NK-92 treated with Interleukin-12 subunit alpha and Interleukin-12 subunit beta, amount 100 ng/mL, for 24 hours (cell line): Measurements from ENCODE around the gene UCMA.

ENCODE experiments used
- DNase-seq: peaks from one replicate; lab custom pipeline; 2025; lab: John Stamatoyannopoulos, UW

UCMA gene

GRCh38 chr10:13233358-13233757, 816 bp downstream of the UCMA start:
- no peak for DNase-seq

GRCh38 chr10:13231808-13232207, 2.4 kb downstream of the UCMA start:
- no peak for DNase-seq

DNA sequence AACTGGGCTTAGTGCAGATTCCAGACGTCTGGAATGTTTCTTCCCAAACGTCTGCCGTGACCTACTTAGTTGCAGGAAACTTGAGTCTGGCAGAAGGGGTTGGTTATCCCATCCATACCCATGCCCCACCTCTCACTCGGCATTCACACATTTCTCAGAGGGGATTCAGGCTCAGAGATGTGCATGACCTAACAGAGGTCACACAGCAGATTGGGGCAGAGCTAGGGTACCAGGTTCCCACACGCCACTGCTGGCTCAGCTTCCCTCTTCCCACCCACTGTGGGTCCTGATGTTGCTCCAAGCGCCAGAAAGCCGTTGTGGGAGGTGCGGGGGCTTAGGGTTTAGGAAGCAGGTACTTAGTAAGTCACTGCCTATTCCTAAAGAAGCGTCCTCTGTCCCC, 3.0 kb downstream of the UCMA start:
- no peak for DNase-seq

DNA sequence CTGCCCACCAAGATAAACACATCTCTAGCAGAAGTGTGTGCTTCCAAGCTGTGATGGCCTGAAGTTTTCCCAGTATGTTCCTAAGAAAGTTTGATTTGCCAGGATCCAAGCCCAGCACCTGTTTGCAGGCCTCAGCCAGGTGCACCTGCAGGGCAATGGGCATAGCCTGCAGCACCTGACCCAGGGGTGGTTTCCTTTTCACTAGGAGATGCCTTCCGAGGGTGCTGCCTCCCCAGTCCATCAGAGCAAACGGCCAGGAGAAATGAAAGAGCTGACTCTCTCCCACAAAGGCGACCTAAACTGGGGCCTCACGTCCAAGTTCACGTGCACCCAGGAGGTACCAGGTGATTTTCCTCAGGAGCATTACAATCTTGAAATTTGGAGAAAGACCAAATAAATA, 7.1 kb downstream of the UCMA start:
- no peak for DNase-seq

DNA sequence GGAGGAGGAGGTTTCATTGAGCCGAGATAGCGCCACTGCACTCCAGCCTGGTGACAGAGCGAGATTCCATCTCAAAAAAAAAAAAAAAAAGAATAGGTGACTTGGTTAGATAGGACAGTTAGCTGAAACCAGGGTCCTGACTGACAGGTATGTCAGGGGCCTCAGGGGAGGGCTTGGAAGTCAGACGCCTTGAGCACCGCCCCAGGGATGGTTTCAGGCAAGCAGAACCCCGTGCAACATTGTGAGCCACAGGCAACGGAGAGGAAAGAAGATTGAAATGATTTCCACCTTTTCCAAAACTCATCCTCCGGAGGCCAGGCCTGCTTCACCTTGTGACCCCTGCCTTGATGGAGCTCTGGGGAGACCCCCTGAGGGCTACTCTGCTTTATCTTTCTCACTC, 8.6 kb downstream of the UCMA start:
- no peak for DNase-seq

GRCh38 chr10:13224210-13224995, 9.8 kb downstream of the UCMA start:
- DNase-seq: no peak

DNA sequence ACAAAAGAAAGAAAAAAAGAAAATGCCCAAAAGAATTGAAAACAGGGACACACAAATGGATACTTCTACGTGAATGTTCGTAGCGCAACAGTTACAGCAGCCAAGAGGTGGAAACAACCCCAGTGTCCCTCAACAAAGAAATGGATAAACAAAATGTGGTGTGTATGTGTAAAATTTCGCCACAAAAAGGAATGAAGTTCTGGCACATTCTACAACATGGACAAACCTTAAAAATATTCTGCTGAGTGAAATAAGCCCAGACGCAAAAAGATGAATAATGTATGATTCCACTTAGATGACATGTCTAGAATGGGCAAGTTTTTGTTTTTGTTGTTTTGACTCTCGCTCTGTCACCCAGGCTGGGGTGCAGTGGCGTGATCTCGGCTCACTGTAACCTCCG, 10.9 kb downstream of the UCMA start:
- no peak for DNase-seq

GRCh38 chr10:13222566-13222965, 11.6 kb downstream of the UCMA start:
- DNase-seq: no peak

- no peak for DNase-seq
Observed at GRCh38 chr10:13222151-13222550, 12.0 kb downstream of the UCMA start.

DNA sequence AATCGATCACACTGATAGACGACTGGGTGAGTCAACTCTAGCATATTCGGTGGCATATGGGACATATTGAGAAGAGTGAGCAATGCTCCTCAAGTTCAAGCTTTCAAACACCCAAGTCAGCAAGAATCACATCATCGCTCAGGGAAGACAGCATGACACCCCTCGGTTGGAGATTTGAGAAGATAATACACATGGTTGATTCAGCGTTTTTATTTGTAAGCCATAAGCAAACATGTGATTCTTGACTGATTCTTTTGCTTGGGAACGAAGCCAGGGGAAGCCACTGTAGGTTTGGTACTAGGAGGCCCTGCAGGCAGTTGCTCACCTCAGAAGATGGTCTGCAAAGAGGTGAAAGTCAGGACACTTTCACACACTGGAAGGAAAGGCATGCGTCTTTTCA, 12.6 kb downstream of the UCMA start:
- no peak for DNase-seq

DNA sequence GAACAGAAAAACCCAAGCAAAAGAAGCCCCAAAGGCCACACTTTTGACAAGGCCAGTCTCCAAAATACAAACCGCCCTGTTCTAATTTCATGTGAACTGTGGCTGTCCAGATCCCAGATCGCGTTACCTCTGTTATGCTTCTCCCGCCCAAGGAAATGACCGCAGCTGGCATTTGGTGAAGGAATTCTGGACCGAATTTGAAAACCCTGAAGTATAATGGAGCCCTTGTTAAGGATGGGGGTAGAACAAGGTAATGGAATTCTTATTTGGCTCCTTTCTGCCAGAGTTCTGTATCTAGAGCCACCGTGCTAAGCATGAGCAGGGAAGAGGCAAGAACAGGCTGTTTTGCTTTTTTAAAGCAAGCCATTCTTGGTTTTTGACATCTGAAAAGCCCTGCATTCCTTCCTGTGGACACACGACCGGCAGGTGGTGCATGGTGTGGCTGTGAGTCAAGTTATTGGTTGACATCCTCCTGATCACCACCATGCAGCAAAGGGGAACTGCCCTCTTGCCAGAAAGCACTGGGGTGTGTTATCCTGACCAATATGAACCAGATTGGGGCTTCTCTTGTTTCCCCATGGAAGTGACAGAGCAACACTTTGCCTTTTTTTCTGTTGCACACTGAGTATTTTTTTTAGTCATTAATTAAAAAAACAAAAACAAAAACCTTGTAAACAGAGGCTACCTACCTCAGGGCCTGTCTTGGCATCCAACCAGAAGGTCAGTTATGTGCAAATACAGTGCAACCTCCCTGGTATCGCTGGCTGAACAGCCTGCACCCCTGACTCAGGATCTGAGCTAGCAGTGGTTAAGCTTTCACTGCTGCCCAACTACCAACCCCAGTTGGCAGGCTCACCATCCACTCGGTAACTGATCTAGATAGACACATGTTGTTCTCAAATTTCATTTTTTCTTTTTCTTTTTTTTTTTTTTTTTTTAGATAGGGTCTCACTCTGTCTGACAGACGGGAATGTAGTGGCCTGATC, 14.2 kb downstream of the UCMA start:
- no peak for DNase-seq

GRCh38 chr10:13218878-13219277, 15.3 kb downstream of the UCMA start:
- DNase-seq: no peak

- DNase-seq: no peak
Observed at GRCh38 chr10:13213163-13213562, 21.0 kb downstream of the UCMA start.

- DNase-seq: no peak
Observed at GRCh38 chr10:13206546-13207443, 27.4 kb downstream of the UCMA start.

- no peak for DNase-seq
Observed at GRCh38 chr10:13206091-13206490, 28.1 kb downstream of the UCMA start.

DNA sequence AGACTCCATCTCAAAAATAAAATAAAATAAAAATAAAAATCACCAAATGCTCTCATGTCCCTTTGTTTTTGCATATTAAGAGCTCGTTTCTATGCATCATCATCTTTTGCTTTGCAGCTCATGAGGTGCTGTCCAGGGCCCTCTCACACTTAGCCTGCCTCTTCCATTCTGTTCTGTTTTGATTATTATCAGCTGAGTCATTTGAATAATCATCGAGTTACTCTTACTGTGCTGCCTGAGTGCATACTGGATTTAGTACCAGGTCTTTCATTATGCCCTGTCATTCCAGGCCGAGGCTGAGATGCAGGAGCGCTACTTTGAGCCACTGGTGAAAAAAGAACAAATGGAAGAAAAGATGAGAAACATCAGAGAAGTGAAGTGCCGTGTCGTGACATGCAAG, 33.0 kb downstream of the UCMA start:
- DNase-seq: no peak

GRCh38 chr10:13195016-13195415, 39.2 kb downstream of the UCMA start:
- DNase-seq: no peak

GRCh38 chr10:13193637-13194036, 40.5 kb downstream of the UCMA start:
- DNase-seq: no peak

- no peak for DNase-seq
Observed at GRCh38 chr10:13191362-13191761, 42.8 kb downstream of the UCMA start.

DNA sequence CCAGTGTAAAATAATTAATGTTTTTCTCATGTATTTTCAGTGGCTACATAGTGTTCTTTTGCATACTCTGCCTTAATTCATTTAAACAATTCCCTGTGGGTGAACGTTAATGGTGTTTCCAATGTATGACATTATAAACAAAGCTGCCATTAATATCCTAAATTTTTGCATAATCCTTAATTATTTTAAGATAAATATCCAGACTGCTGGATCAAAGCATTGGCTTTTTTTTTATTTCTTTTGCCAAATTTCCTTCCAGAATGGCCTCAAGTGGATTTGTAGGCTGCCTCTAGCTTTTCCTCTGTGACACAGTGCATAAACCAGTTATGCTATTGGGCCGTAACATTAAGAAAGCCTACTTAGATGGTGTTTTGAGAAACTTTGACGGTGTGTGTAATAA, 43.4 kb downstream of the UCMA start:
- no peak for DNase-seq

DNA sequence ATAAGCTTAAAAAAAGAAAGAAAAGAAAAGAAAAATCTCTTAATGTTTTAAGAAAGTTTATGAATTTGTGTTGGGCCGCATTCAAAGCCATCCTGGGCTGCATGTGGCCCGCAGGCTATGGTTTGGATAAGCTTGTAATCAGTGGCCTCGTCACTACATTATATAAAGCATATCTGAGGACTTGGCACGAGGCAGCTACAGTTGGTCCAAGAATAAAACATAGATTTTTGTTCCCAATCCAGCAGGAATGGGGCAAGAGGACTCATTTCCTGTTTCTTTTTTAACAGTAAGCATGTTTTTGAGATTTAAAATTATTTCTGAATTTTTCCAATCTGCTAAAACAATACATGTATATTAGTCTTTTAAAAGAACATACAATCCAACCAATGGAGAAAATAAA, 44.2 kb downstream of the UCMA start:
- no peak for DNase-seq

DNA sequence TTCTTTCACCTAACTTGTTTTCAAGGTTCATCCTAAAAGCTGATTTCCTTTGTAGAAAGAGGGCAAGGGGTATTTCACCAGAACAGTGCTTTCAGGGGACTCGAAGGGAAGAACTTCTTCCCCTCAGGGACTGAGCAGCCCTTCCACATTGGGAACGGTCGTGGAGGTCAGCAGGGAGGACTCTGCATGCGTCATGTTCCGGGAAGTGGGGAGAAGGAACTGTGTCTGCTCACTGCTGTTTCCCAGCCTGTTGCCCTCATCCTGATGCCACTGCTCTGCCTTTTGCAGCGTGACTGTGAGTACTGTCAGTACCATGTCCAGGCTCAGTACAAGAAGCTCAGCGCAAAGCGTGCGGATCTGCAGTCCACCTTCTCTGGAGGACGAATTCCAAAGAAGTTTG, 45.6 kb downstream of the UCMA start:
- no peak for DNase-seq
